ENCODE results near the gene VPS4A.
"Not testable (repeated sequence)": the region's sequence is repeated elsewhere in the genome, so short reads cannot be mapped to it uniquely, and the experiment has no call there.

VPS4A gene

GRCh38 chr16:69328854-69329316 is 17.7 kb downstream of the VPS4A start:
- no peak for DNase-seq

GRCh38 chr16:69329369-69330285 is 18.5 kb downstream of the VPS4A start:
- DNase-seq, result no peak

GRCh38 chr16:69330286-69331109 is 19.3 kb downstream of the VPS4A start, which contains the start of gene PDF:
PDF (minus strand) TSS chr16:69330588; CDS start chr16:69330570, 18 bp downstream.
- DNase-seq, result peak; percentile 97

DNA sequence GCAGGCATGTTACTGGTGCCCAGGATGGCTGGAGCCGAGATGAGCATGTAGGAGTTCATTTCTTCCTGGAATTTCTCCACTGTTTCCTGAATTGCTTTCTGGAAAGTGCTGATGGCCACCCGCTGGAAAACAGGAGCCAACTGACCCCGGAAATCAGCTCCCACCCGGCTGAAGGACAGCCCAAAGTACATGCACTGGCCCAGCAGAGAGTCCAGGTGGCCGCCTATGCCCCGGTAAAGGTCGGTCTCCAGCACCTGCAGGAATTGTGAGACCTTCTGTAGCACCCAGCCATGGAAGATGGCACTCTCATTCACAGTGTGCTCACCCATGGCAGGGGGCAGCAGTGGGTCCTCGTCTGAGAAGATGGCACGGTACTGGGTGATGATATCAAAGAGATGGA is 23.5 kb downstream of the VPS4A start:
- DNase-seq, result no peak

DNA sequence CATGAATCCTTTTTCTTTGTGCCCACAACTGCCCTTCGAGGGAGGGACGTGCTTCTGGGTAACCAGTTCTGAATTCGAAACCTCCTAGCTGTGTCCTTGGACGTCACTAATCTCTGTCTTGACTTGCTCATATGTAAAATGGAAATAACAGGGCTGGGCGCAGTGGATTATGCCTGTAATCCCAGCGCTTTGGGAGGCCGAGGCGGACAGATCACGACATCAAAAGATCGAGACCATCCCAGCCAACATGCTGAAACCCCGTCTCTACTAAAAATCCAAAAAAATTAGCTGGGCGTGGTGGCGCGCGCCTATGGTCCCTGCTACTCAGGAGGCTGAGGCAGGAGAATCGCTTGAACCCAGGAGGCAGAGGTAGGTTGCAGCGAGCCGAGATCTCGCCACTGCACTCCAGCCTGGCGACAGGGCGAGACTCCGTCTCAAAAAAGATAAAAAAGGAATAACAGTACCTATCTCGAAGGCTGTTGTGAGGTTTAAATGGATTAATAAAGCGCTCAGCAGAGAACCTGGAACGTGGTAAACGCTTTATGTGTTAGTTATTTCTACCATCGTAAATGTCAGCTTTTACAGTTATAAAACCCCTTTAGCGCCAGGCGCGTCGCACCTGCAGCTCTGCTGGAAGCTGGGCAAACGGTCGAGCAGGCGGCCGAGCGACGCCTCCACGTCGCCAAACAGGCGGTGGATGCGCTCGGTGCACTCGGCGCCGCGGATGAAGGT is 27.6 kb downstream of the VPS4A start:
- DNase-seq, result no peak

GRCh38 chr16:69339289-69340094 is 28.3 kb downstream of the VPS4A start, which contains the start of the genes COG8 and NIP7:
COG8 (minus strand) TSS chr16:69339564; CDS start chr16:69339552, 12 bp downstream.
NIP7 (plus strand) TSS chr16:69339772; CDS start chr16:69339830, 58 bp downstream.
- peak; percentile 99 for DNase-seq

DNA sequence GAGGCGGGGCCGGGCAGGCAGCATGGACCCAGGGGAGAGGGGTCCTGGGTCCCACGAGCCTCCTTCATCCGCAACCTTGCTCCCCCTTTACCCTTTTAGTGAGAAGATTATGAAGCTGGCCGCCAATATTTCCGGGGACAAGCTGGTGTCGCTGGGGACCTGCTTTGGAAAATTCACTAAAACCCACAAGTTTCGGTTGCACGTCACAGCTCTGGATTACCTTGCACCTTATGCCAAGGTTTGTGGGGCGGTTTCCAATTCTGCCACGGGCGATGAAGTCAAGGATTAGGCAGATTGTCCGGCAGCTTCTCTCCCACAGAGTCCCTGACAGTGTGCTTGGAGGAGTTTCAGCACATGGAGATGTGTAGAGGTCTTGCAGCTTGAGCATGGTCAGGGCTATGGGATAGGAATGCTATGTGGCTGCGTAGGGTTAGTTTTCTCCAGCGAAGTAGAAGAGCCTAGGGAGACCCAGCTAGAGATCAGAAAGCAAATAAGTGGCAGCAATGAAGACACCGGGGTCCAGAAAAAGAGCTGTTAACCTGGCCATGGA is 29.0 kb downstream of the VPS4A start:
- no peak for DNase-seq

DNA sequence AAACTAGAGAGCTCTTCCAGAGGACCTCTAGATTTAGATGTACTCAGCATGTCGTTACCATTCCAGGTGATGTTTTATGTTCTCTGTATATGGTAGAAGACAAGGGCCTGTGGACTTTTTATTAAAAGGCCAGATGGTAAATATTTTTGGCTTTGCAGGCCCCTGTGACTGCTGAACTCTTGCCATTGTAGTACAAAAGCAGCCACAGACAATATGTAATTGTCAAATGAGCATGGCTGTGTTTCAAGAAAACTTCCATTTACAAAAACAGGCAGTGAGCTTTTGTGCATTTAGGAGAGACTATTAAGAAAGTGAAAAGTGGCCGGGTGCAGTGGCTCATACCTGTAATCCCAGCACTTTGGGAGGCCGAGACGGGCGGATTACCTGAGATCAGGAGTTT is 33.0 kb downstream of the VPS4A start:
- DNase-seq, result no peak

DNA sequence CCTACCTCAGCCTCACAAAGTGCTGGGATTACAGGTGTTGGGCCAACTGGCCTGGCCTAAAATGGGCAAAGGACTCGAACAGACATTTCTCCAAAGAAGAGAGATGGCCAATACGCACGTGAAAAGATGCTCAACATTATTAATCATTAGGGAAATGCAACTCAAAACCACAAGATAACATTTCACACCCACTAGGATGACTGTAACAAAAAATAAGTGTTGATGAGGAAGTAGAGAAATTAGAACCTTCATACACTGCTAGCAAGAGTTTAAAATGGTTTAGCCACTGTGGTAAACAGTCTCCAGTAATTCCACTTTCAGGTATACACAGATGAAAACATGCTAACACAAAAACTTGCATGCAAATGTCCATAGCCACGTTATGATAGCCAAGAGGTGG is 34.8 kb downstream of the VPS4A start:
- no peak for DNase-seq

GRCh38 chr16:69346683-69347082 is 35.5 kb downstream of the VPS4A start:
- DNase-seq, result no peak

DNA sequence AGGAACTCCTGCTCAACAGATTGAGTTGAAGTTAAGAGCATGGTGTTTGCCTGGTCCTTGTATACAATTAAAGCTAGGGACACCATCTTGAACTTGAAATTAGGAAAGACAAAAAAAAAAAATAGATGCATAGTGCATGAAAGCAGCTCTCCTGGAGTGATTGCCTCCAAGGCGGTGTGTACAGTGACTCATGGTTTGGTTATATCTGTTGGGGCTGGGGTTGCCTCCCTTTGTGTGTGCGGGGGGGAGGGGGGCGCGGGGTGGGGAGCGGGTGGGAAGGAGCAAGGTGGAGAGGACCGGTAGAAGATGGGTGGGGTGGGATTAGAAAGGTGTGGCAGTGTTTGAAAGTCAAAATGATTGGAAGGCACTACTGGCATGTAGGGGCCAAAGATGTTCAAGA is 37.1 kb downstream of the VPS4A start:
- no peak for DNase-seq

DNA sequence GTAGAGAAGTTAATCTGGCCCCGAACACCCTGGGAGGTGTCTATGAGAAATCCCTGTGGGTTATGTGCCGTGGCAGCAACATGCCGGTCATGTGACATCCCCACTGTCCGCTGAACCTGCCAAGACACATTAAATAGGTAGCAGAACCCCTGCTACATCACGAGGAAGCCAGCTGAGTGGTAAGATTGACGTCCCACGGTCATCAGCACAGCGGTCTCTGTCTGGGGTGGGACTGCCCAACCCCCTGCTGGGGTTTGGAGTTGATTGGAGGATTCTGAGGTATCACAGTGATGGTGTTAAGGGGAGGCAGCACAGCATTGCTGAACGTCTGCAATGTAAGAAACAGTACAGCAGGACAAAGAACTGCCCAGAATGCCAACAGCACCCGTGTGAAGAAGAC is 38.4 kb downstream of the VPS4A start:
- DNase-seq, result no peak

- no peak for DNase-seq
Measured at GRCh38 chr16:69350536-69351133, 39.5 kb downstream of the VPS4A start.

DNA sequence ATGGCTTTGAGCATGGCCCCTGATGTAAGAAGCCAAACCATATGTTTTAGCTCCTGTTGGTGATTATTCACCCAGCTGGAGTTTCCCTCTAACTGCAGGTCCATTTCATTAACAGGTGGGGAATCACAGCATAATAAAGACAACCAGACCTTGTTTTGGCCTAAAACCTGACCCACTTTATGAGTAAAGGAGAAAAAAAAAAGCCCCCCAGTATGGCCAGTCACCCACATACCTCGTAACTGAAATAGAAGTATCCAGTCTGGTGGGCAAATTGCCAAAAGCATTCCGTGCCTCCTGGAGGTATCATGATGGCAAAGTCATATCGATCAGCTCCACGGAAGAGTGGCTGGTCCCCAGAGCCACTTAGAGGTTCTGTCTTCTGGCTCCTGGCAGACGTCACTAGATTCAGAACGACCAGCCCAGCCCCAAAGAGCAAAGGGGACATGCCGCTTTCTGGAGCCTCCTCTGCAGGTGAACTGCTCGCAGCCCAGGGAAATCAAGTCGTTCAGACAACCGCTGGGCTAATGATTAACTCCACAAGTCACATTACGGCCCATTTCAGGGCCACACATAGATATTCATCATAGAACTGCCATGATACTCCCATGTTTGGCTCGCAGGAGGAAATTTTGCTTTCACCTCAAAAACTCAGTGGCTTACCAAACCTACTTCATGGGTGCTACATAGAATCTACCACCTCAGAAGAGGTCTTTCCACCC is 40.3 kb downstream of the VPS4A start, which contains the start of gene TMED6:
Gene TMED6 (minus strand): TSS at position 478 of the 719 bp plus-strand sequence. CDS start 33 bp downstream, at position 445.
- no peak for DNase-seq

DNA sequence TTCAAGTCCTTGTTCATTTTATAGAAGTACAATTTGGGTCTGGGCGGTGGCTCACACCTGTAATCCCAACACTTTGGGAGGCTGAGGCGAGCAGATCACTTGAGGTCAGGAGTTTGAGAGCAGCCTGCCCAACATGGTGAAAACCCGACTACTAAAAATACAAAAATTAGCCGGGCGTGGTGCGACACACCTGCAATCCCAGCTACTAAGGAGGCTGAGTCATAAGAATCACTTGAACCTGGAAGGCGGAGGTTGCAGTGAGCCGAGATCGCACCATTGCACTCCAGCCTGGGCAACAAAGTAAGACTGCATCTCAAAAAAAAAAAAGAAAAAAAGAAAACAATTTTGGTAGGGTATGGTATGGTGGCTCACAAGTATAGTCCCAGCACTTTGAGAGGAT is 48.9 kb downstream of the VPS4A start:
- not testable (repeated sequence) for DNase-seq

- DNase-seq, result no peak
Measured at GRCh38 chr16:69363281-69363717, 52.1 kb downstream of the VPS4A start.

DNA sequence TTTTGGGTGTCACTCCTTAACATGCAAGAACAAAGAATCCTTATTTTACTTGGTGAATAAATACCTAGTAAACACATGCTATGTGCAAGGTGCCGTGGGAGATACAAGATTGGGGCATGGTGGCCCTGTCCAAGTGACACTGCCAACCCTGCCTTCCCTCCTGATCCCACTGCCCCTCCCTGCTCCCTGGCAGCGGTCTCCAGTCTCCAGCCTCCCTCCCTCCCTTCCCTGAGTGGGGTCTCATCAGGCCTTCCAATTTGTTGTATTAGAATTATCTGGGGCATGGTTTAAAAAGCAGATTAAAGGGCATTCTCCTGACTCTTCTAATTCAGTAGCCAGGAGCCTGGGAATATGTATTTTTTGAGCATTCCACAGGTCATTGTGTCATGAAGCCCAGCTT is 52.9 kb downstream of the VPS4A start:
- DNase-seq, result no peak

- no peak for DNase-seq
Measured at GRCh38 chr16:69365901-69366300, 54.8 kb downstream of the VPS4A start.

DNA sequence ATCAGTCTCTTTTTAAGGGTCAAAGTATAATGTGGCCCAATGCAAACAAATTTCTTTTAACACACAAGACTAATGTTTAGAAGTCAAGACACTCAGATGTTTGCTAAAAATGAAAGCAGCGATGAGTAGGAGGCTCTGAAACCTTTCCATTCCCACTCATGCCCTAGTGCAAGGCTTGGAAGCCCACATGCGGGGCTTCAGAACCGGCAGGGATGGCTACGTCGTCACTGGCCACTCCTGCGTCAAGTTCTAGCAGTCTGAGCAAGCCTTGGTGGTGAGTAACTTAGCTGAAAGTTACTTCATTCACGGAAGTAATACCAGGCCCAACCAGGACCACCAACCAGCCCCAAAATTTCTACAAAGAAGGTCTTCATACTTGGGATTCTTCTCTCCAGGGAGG is 55.3 kb downstream of the VPS4A start:
- DNase-seq, result no peak

DNA sequence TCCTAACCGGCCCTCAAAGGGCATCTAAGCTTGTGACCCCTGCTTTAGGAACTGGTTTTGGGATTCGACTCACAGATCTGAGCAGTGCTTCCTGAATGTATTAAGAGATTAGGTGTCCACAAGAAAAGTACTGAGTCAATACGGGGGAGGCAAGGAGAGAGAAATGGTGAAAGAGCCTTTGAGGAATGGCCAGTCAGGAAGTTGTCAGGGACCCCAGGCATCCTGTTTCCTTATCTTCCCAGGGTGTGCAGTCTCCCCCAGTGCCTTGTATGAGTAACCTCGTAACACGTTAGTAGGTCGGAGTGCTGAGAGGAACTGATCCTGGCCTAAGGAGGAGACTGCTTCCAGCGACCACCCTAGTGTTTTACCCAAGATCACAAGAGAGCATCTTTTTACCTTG is 56.8 kb downstream of the VPS4A start:
- no peak for DNase-seq
